Measurements from ENCODE around the gene COPE.

COPE gene

GRCh38 chr19:18865973-18866799 lies 53.0 kb downstream of the COPE start:
- DNase-seq: peak; percentile 59 to 62

- no peak for DNase-seq
These were observed 53.8 kb downstream of the COPE start for GRCh38 chr19:18865106-18865972.

- DNase-seq: no peak
These were observed 55.3 kb downstream of the COPE start for GRCh38 chr19:18863843-18864362.

GRCh38 chr19:18862976-18863842 lies 56.0 kb downstream of the COPE start:
- no peak for DNase-seq

GRCh38 chr19:18861917-18862316 lies 57.3 kb downstream of the COPE start:
- DNase-seq: no peak

- DNase-seq: no peak
These were observed 58.0 kb downstream of the COPE start for GRCh38 chr19:18861235-18861634.

- DNase-seq: no peak
These were observed 58.5 kb downstream of the COPE start for GRCh38 chr19:18860725-18861124.

GRCh38 chr19:18860302-18860700 lies 58.9 kb downstream of the COPE start:
- no peak for DNase-seq

GRCh38 chr19:18859676-18860301 lies 59.4 kb downstream of the COPE start:
- DNase-seq: no peak

- DNase-seq: no peak
These were observed 60.1 kb downstream of the COPE start for GRCh38 chr19:18858906-18859646.

GRCh38 chr19:18857223-18857622 lies 62.0 kb downstream of the COPE start:
- no peak for DNase-seq

- peak; percentile 10 to 21 for DNase-seq
These were observed 62.6 kb downstream of the COPE start for GRCh38 chr19:18856385-18857126.

GRCh38 chr19:18855647-18856384 lies 63.4 kb downstream of the COPE start:
- DNase-seq: no peak

- no peak for DNase-seq
These were observed 64.2 kb downstream of the COPE start for GRCh38 chr19:18854982-18855381.

- peak; percentile 44 to 55 for DNase-seq
These were observed 65.3 kb downstream of the COPE start for GRCh38 chr19:18853755-18854427.

GRCh38 chr19:18852648-18853047 lies 66.5 kb downstream of the COPE start:
- no peak for DNase-seq

GRCh38 chr19:18851673-18852325 lies 67.4 kb downstream of the COPE start:
- no peak for DNase-seq

GRCh38 chr19:18850471-18851375 lies 68.5 kb downstream of the COPE start:
- no peak for DNase-seq
